ENCODE results near the gene CCRL2.

- TF ChIP-seq EZH2 (IDR thresholded peaks at IDR 0.05; ENCODE audit: insufficient read depth, poor library complexity, severe bottlenecking) (no peak), EZH2phosphoT487 (IDR thresholded peaks at IDR 0.05; ENCODE audit: insufficient read depth, low read depth) (no peak)
These were observed 13.3 kb upstream of the CCRL2 start for GRCh38 chr3:46393554-46394434.
